GM12891 (cell line): Measurements from ENCODE around the gene FBXO28.

Source experiments
- PAX5 ChIP-seq: IDR thresholded peaks from 2 replicates; pipeline ENCODE4 v1.6.1; 2011; ENCODE audit warnings: low read length, moderate library complexity, mild to moderate bottlenecking; ENCODE audit not compliant: insufficient read depth, severe bottlenecking
- POLR2A ChIP-seq: IDR thresholded peaks from 2 replicates; pipeline ENCODE4 v1.6.1; 2011; ENCODE audit warnings: low read depth, low read length, control low read depth
- POLR2AphosphoS5 ChIP-seq: IDR thresholded peaks from 2 replicates; pipeline ENCODE4 v1.6.1; 2011; ENCODE audit warnings: low read depth, low read length, control low read depth
- TAF1 ChIP-seq: IDR thresholded peaks from 2 replicates; pipeline ENCODE4 v1.6.1; 2011; ENCODE audit warnings: low read depth, low read length, control low read depth

GRCh38 chr1:224131253-224131652, 17.3 kb downstream of the FBXO28 start:
- TF ChIP-seq POLR2A (no peak), TAF1 (no peak), POLR2AphosphoS5 (no peak), PAX5 (no peak)
